Islet precursor cell (in vitro differentiated cells): Measurements from ENCODE around the gene PTP4A2.
"Not testable (repeated sequence)": the region's sequence is repeated elsewhere in the genome, so short reads cannot be mapped to it uniquely, and the experiment has no call there.

Experiments
- DNase-seq: peaks from one replicate; pipeline ENCODE4 v3.0.0-alpha.2; 2018

The PTP4A2 gene

GRCh38 chr1:31949862-31950261, 11.7 kb upstream of the PTP4A2 start:
- DNase-seq: no peak

- DNase-seq: not testable (repeated sequence)
Observed at GRCh38 chr1:31945677-31946076, 7.5 kb upstream of the PTP4A2 start.

GRCh38 chr1:31944205-31945089, 6.3 kb upstream of the PTP4A2 start:
- peak; percentile 99 for DNase-seq

GRCh38 chr1:31943546-31944184, 5.5 kb upstream of the PTP4A2 start:
- DNase-seq: no peak

- not testable (repeated sequence) for DNase-seq
Observed at GRCh38 chr1:31942061-31942460, 3.9 kb upstream of the PTP4A2 start.

- peak; percentile 98 for DNase-seq
Observed at GRCh38 chr1:31939484-31940329, 1.5 kb upstream of the PTP4A2 start.

GRCh38 chr1:31937300-31938183, 626 bp downstream of the PTP4A2 start:
- peak; percentile 83 for DNase-seq

- no peak for DNase-seq
Observed at GRCh38 chr1:31936981-31937299, 1.2 kb downstream of the PTP4A2 start.

GRCh38 chr1:31936278-31936980, 1.7 kb downstream of the PTP4A2 start:
- DNase-seq: no peak

GRCh38 chr1:31934706-31935629, 3.2 kb downstream of the PTP4A2 start:
- no peak for DNase-seq

GRCh38 chr1:31932491-31933316, 5.5 kb downstream of the PTP4A2 start:
- peak; percentile 65 for DNase-seq

GRCh38 chr1:31931593-31932225, 6.5 kb downstream of the PTP4A2 start:
- DNase-seq: no peak

GRCh38 chr1:31930836-31931592, 7.2 kb downstream of the PTP4A2 start:
- DNase-seq: no peak

GRCh38 chr1:31927661-31927980, 10.5 kb downstream of the PTP4A2 start:
- no peak for DNase-seq

GRCh38 chr1:31926853-31927660, 11.1 kb downstream of the PTP4A2 start:
- DNase-seq: no peak

GRCh38 chr1:31926252-31926651, 11.9 kb downstream of the PTP4A2 start:
- DNase-seq: no peak

- not testable (repeated sequence) for DNase-seq
Observed at GRCh38 chr1:31925824-31926223, 12.3 kb downstream of the PTP4A2 start.

GRCh38 chr1:31924839-31925238, 13.3 kb downstream of the PTP4A2 start:
- no peak for DNase-seq
